ENCODE data around the gene POT1. TPM values are rescaled to one million over a fixed set of nuclear protein-coding genes. Genes with fewer than 3 reads are reported as not detected.

The POT1 gene
- total RNA-seq, 4 donors from 2014 or later: 7.4 to 30.0 (median 16.2) TPM

DNA sequence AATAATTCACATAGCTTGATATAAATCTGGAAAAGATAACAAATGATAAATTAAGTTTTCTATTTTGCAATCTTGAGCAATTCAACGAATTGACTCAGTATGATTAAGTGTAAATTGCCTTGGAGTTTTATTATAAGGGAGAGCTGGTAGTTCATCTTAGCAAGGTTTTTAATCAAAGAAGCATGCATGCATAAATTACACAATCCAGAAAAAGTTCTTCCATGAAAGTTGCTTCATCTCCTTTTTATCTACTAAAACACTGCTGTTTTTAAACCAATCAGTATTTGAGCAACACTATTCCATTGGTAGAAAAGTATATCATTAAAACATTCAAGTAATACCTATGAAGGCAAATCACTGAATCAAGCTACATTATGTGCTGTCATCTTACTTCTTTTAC lies 47.6 kb downstream of the POT1 start:
- no peak for DNase-seq (ENCODE audit: low spot score in 2 of 2)
- TF ChIP-seq EP300 (IDR thresholded peaks at IDR 0.05): no peak
- no peak for TF ChIP-seq POLR2A (IDR thresholded peaks at IDR 0.05)
- no peak for TF ChIP-seq POLR2AphosphoS5 (IDR thresholded peaks at IDR 0.05)
- TF ChIP-seq CTCF (IDR thresholded peaks at IDR 0.05): no peak
- H3K9me3 ChIP-seq: no peaks in the 10 kb centered on the region
- H3K4me1 ChIP-seq: no peaks in the 10 kb centered on the region
- H3K27me3 ChIP-seq: no peaks in the 10 kb centered on the region
- WGBS: 52% methylated on average over 1 of the region's 1 CpG
- H3K36me3 ChIP-seq: no peaks in the 10 kb centered on the region
- no peak overlapping the region for H3K4me3 ChIP-seq
- H3K27ac ChIP-seq: no peak overlapping the region

- 89% methylated on average over 1 of the region's 1 CpG for WGBS
- Histone ChIP-seq H3K9me3 (no peaks in the 10 kb centered on the region), H3K36me3 (no peaks in the 10 kb centered on the region), H3K4me1 (no peaks in the 10 kb centered on the region), H3K4me3 (no peak overlapping the region), H3K27ac (no peak overlapping the region), H3K27me3 (no peaks in the 10 kb centered on the region)
- TF ChIP-seq EP300 (IDR thresholded peaks at IDR 0.05) (no peak), CTCF (IDR thresholded peaks at IDR 0.05) (no peak), POLR2AphosphoS5 (IDR thresholded peaks at IDR 0.05) (no peak), POLR2A (IDR thresholded peaks at IDR 0.05) (no peak)
- DNase-seq (ENCODE audit: low spot score in 2 of 2): no peak
Observed at GRCh38 chr7:124879771-124880170, 49.9 kb downstream of the POT1 start.

GRCh38 chr7:124879103-124879502 lies 50.5 kb downstream of the POT1 start:
- 83% methylated on average over 2 of the region's 2 CpGs for WGBS

GRCh38 chr7:124874644-124875163 lies 54.9 kb downstream of the POT1 start:
- no peak for TF ChIP-seq POLR2AphosphoS5 (IDR thresholded peaks at IDR 0.05)
- TF ChIP-seq EP300 (IDR thresholded peaks at IDR 0.05): no peak
- no peak for TF ChIP-seq CTCF (IDR thresholded peaks at IDR 0.05)
- TF ChIP-seq POLR2A (IDR thresholded peaks at IDR 0.05): no peak
- H3K4me3 ChIP-seq: no peak overlapping the region
- no peaks in the 10 kb centered on the region for H3K27me3 ChIP-seq
- H3K4me1 ChIP-seq: no peaks in the 10 kb centered on the region
- no peak overlapping the region for H3K27ac ChIP-seq
- 90% methylated on average over 3 of the region's 3 CpGs for WGBS
- no peaks in the 10 kb centered on the region for H3K36me3 ChIP-seq
- DNase-seq (ENCODE audit: low spot score in 2 of 2): no peak
- no peaks in the 10 kb centered on the region for H3K9me3 ChIP-seq

More at GRCh38 chr7:124879103-124879502, 50.5 kb downstream of the POT1 start:
- Histone ChIP-seq H3K4me3 (no peak overlapping the region), H3K27ac (no peak overlapping the region), H3K9me3 (no peaks in the 10 kb centered on the region), H3K4me1 (no peaks in the 10 kb centered on the region), H3K36me3 (no peaks in the 10 kb centered on the region), H3K27me3 (no peaks in the 10 kb centered on the region)
- TF ChIP-seq POLR2A (IDR thresholded peaks at IDR 0.05) (no peak), EP300 (IDR thresholded peaks at IDR 0.05) (no peak), CTCF (IDR thresholded peaks at IDR 0.05) (no peak), POLR2AphosphoS5 (IDR thresholded peaks at IDR 0.05) (no peak)
- no peak for DNase-seq (ENCODE audit: low spot score in 2 of 2)

DNA sequence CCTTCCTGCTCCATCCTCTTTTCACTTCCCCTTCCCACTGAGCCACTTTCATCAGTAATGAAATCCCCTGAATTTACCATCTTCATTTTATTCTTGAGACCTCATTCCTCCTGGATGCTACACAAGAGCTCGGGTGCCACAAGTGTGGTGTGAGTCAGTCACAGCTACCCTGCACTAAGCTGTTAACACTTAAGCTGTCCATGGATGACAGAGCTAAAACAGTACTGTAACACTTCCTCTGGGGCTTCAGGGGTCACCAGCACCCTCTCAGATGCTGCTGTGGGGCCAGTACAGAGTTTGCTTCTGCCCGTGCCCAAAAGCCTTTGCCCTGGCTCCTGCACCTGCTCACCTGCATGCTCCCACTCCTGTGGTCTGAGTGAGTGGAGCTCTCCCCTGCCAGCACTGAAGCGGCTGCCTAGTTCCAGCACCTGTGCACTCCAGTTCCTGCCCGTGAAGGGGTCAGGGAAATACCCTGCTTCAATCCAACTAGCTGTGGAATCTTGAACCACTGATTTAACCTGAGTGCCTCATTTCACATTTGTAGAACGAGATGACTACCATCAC lies 71.9 kb downstream of the POT1 start:
- 76% methylated on average over 5 of the region's 5 CpGs for WGBS

More for the DNA sequence above, 71.9 kb downstream of the POT1 start:
- no peak for TF ChIP-seq POLR2AphosphoS5 (IDR thresholded peaks at IDR 0.05)
- no peaks in the 10 kb centered on the region for H3K9me3 ChIP-seq
- H3K4me1 ChIP-seq: no peaks in the 10 kb centered on the region
- no peak overlapping the region for H3K4me3 ChIP-seq
- no peak for DNase-seq (ENCODE audit: low spot score in 2 of 2)
- no peak overlapping the region for H3K27ac ChIP-seq
- peaks cover 12% of the 10 kb centered on the region for H3K36me3 ChIP-seq
- no peaks in the 10 kb centered on the region for H3K27me3 ChIP-seq

Data from suprapubic skin (tissue), 4 donors.